GDM1 (cell line): ENCODE measurements around the gene PCK2.
"Not testable (repeated sequence)": the region's sequence is repeated elsewhere in the genome, so short reads cannot be mapped to it uniquely, and the experiment has no call there.

Source experiments
- DNase-seq: peaks from one replicate; lab custom pipeline; 2025; lab: John Stamatoyannopoulos, UW

PCK2 gene

GRCh38 chr14:24095271-24096068 lies 1.4 kb downstream of the PCK2 start:
- peak; percentile 77 for DNase-seq

GRCh38 chr14:24096545-24097181 lies 2.6 kb downstream of the PCK2 start:
- no peak for DNase-seq

DNA sequence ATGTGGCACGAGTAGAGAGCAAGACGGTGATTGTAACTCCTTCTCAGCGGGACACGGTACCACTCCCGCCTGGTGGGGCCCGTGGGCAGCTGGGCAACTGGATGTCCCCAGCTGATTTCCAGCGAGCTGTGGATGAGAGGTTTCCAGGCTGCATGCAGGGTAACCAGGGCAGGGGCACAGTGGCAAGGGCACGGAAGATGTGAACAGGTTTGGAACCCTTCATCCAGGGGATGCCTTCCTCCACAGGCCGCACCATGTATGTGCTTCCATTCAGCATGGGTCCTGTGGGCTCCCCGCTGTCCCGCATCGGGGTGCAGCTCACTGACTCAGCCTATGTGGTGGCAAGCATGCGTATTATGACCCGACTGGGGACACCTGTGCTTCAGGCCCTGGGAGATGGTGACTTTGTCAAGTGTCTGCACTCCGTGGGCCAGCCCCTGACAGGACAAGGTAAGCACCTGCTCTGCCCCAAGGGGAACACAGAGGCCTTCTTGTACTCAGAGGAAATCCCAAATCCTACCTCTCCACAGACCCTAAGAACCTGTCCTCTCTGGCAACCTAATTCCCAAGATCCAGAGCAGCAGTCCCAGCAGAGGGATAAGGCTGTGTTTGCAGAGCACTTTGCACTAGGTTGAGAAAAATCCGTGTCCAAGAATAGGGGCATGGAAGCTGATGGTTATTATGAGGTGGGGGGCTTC lies 4.3 kb downstream of the PCK2 start:
- DNase-seq, result no peak

DNA sequence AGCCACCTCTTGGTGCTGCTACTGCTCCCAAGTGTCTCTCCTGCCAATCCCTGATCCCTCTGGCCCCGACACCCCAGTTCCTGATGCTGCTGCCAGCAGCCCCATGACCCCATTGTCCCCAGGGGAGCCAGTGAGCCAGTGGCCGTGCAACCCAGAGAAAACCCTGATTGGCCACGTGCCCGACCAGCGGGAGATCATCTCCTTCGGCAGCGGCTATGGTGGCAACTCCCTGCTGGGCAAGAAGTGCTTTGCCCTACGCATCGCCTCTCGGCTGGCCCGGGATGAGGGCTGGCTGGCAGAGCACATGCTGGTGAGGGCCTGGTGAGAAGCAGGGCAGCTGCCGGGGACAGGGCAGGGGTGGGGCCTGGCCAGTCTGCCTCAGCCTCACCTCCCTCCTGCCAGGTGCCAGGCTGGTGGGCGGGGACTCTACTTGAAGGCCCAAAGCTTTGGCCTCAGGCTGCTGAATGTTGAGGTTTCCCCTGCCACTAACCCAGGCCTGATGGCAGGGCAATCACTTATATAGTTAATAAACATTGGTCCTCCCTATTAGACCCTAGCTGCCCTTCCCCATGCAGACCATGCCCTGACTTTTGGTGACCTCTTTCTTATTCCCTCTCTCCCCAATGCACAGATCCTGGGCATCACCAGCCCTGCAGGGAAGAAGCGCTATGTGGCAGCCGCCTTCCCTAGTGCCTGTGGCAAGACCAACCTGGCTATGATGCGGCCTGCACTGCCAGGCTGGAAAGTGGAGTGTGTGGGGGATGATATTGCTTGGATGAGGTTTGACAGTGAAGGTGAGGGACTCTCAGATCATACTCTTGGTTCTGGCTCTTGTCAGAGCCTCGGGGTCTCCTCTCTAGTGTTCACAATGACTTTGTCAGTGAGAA lies 5.1 kb downstream of the PCK2 start:
- no peak for DNase-seq

- DNase-seq, result no peak
These were observed 6.3 kb downstream of the PCK2 start for GRCh38 chr14:24100197-24100981.

DNA sequence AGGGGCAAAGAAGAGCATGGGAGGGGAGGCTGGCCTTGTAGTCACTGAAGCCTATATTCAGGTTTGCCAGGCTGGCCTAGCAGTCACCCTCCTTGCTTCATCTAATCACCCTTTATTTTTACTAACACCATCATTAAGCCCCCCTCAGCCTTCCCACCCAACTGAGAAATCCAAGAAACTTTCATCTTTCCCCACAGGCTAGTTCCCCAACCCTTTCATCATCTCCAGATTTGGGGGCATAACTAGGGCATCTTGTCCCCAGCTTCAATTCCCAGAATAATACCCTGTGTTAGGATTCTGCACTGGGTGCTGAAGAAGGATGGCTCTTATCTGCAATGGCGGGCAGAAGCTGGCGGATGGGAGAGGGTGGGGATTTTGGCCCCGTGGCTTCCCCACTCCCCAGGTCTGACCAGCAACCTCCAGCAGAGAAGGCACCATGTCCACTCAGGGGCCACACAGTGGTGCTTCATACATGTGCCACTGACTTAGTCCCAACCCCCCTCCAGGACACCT lies 6.9 kb downstream of the PCK2 start:
- no peak for DNase-seq

GRCh38 chr14:24102357-24103048 lies 8.4 kb downstream of the PCK2 start:
- no peak for DNase-seq

DNA sequence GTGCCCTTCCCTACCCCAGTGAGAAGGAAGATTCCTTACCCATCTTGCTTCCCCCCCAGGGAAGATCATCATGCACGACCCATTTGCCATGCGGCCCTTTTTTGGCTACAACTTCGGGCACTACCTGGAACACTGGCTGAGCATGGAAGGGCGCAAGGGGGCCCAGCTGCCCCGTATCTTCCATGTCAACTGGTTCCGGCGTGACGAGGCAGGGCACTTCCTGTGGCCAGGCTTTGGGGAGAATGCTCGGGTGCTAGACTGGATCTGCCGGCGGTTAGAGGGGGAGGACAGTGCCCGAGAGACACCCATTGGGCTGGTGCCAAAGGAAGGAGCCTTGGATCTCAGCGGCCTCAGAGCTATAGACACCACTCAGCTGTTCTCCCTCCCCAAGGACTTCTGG lies 9.3 kb downstream of the PCK2 start:
- DNase-seq, result no peak

- not testable (repeated sequence) for DNase-seq
These were observed 11.6 kb downstream of the PCK2 start for GRCh38 chr14:24105609-24106239.

DNA sequence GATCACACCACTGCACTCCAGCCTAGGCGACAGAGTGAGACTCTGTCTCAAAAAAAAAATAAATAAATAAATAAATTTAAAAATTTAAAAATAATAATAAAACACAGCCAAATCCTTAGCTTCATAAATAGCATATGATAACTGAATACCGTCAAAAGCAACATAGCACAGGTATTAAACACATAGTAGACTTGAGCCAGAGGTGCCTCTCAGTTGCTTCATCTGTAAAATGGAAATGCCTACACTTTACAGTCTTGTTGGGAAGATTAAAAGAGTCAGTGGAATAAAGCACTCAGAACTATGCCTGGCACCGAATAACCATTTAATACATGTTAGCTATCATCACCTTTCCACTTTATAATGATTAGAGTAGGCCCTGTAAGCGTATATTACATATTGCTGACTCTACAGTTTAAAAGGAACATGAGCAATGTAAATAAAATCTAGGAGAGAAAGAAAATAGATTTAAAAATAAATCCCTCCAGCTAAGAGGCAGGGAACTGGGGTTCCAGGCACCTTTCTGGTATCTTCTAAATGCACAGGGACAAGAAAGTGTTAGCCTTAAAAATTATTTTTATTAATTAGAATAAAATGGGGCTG lies 12.7 kb downstream of the PCK2 start:
- DNase-seq, result no peak

GRCh38 chr14:24108336-24108874 lies 14.3 kb downstream of the PCK2 start:
- DNase-seq, result no peak

GRCh38 chr14:24110060-24110459 lies 15.9 kb downstream of the PCK2 start:
- DNase-seq, result no peak

- no peak for DNase-seq
These were observed 16.4 kb downstream of the PCK2 start for GRCh38 chr14:24110523-24110922.

DNA sequence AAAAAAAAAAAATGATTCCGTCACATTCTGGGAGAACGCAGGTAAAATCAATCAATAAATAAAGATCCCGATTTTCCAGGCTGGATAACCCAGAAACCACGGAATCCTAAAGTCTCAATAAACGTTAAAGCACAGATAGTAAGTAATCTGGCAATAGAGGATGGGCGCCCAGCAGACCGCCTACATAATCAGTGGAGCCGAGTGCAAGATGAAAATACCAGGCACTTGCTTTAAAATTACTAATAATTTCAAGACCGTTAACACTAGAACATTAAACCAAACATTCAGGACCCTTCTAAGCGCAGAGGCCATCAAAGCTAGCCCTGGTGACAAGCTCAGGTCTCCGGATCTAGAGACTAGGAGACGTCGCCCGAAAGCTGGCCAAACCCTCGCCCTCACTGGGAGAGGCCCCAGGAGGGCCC lies 19.3 kb downstream of the PCK2 start:
- no peak for DNase-seq

DNA sequence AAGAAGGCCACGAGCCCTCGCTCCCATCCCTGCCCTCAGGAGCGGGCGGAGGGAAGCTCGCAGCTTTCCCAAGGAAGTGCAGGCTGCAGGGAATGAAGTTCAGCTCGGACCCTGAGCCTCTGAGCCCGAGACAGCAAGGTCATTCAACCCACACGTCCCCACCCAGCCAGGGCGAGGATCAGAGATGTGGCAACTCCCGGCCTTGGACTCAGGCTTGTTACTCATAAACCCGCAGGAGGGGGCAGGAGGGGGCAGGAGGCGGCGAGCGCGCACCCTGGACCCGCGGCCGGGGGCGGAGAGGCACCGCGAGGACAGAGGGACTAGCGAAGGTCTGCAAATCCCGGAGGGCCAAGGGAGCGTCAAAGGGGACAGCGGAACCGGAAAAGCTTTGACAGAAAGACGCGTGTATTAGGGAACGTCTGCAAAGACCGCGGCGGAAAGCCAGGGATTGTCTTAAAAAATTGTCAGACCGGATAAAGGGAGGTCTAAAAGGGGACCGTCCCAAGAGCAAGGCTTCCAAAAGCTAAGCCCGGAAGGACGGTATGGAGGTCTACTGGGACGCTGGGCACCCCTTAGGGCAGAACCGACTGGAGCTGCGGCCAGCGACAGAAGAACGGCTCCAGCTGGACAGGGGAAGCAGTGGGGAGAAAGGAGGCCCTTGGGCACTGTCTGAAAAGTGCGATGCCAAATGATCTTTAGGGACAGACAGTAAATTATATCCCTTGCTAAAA lies 19.9 kb downstream of the PCK2 start:
- peak; percentile 83 for DNase-seq

DNA sequence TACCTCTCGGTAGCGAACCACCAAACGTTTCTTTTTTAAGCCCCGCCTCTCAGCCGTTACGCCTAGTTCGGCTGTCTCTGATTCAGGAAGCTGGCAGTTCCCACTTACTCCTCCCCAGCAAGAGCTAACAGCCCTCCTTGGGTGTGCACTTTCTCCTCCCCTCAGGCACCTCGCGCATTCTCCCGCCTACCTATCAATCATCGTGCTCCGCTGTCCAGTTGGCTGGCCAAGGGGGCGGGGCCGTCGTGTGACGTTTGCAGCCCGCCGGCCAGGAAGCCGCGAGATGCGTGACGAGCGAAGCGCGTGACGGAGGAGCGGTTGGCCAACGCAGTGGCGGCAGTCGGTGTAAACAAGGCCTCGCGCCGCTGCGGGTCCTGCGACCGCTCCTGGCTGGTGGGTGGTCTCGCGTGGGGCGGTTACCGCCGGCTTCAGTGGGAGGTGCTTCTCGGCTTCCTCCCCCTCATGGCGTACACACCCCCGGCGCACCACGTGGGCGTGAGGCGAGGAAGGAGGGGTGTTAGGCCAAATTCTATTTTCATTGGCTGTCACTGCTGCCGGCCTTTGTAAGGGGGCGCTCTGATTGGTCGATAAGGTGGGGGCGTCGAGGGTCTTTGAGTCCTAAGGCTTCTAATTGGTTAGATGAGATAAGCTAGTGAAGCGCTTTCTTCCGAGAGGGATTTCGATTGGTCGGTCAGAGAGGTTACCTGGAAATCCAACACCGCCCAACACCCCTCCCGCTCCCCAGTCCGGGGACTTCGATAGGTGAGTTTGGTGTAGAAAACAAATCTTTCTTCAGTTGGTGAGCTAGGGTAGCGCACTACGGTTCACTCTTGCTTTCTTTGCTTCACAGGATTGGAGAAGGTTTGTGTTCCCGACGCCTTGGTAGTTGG lies 20.7 kb downstream of the PCK2 start, which contains the start of the genes DCAF11 and NRL:
DCAF11 (plus strand) TSS at position 246 of the 890 bp plus-strand sequence. CDS start 818 bp downstream, outside the sequence.
NRL (minus strand) TSS at position 418 of the 890 bp plus-strand sequence. CDS start 32,101 bp downstream, outside the sequence.
- peak; percentile 100 for DNase-seq
